Stimulated activated CD4-positive, alpha-beta T cell treated with anti-CD3 and anti-CD28 coated beads, Interleukin-15, amount 100 ng/mL, for 1 hour (primary cell): ENCODE measurements around the gene CDH15.
A peak's percentile ranks its signal among the peaks of the same experiment; 100 is the strongest.
"Not testable (repeated sequence)": the region's sequence is repeated elsewhere in the genome, so short reads cannot be mapped to it uniquely, and the experiment has no call there.

Source experiments
- DNase-seq, 2 donors: peaks; one replicate each; pipeline ENCODE4 v3.0.0-alpha.2; 2020; ENCODE audit warnings: low read depth in 1 of 2, low spot score in 1 of 2

The CDH15 gene

DNA sequence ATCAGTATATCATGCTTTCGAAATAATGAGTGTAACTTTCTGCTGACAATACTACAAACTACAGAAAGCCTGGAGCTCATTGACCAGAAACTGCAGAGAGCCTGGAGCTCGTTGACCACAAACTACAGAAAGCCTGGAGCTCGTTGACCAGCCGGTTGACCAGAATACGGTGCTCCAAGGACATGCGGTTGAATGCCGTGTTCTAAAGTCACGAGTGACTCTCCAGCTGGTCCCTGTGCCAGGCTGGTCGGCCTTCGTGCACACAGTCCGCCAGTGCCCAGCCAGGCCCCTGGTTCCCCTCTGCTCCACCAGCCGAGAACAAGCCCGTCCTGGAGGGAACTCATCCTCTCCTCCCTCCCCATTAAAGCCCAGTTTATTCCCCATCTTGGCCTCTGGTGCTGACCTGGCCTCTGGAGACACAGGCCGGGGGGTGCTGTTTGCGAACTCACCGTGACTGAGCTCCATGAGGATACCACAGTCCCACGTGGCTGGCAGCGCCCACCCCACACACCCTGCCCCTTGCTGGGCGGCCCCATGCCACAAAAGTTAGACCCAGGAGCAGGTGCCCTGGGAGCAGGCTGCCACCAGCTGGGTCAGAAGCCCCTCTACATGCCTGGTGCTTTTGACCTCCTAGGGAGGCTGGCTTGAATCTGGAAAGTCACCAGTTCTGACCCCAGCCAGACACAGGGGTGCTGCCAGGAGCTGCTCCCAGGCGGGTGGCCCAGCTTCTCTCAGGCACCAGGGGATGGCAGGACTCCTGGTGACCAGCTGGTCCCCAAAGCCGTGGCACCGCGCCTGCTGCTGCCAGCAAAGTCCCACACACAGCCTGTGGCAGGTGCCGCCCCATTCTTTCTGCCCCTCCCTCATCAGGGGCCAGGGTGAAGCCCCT, 15.5 kb upstream of the CDH15 start:
- DNase-seq, result no peak

- DNase-seq, result no peak
These were observed 14.6 kb upstream of the CDH15 start for GRCh38 chr16:89156740-89157645.

- no peak for DNase-seq
These were observed 13.8 kb upstream of the CDH15 start for GRCh38 chr16:89157778-89158177.

GRCh38 chr16:89159066-89159849, 12.3 kb upstream of the CDH15 start:
- no peak for DNase-seq

- no peak for DNase-seq
These were observed 11.6 kb upstream of the CDH15 start for GRCh38 chr16:89159850-89160354.

DNA sequence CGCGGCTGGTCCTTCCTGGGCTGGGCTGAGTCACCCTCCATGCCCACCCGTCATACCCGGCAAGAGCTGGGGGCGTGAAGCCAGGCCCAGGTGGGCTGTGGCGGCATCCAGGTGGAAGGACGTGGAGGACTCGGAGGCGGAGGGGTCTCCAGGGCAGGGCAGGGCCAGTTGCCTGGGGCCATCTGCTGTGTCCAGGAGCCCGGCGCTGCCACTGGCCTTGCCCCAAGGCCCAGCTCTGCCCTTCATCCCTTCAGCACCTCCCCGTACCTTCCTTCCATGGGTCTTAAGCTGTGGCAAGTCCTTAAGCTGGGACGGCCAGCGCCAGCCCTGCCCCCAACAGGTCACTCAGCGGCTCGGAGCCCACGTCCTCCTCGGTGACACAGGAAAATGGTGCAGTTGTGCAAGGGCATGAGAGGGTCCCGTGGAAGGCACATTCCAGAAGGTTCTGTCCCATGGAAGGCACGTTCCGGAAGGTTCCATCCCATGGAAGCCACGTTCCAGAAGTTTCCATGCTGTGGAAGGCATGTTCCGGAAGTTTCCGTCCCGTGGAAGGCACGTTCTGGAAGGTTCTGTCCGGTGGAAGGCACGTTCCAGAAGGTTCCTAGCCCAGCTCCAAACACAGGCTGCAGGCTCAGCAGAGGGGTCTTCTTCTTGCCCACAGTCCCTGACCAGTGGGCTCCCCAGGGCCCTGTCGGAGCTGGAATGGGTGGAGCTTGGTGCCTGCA, 10.4 kb upstream of the CDH15 start:
- no peak for DNase-seq

GRCh38 chr16:89161763-89162713, 9.5 kb upstream of the CDH15 start:
- DNase-seq, result no peak

DNA sequence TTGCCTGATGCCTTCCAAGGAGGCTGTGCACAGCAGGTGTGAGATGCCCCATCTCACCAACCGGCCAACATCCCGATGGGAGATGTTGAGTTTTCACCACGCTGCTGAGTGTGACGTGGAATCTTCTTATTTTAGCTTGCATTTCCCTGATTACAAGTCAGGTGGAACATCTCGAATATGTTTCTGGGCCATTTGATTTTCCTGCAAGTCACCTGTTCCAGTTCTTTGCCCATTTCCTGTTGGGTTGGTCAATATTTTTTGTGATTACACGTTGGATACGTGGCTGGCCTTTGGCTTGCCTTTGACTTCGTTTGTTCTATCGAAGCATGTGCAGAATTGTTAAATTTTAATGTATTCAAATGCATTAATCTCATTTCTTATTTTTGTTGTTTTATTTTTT, 8.3 kb upstream of the CDH15 start:
- DNase-seq, result no peak

DNA sequence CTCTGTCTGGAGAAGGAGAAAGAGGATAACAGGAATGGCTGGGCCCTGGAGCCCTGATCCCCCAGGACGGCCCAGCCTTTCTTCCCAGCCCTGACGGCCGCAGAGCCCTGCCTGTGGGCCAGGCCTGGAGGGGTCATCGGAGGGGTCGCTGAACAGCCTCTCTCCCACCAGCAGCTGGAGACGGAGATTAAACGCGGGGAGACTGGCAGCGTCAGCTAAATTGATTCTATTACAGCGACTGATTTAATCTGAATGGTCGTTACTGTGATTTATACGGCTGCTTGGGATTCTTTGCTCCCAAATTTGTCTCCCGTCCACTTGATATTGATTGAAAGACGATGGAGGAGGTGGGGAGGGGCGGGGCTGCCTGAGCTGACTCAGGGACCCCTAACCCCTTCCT, 7.1 kb upstream of the CDH15 start:
- no peak for DNase-seq

- DNase-seq, result no peak
These were observed 6.5 kb upstream of the CDH15 start for GRCh38 chr16:89164847-89165680.

- DNase-seq, result not testable (repeated sequence)
These were observed 5.9 kb upstream of the CDH15 start for GRCh38 chr16:89165681-89165979.

DNA sequence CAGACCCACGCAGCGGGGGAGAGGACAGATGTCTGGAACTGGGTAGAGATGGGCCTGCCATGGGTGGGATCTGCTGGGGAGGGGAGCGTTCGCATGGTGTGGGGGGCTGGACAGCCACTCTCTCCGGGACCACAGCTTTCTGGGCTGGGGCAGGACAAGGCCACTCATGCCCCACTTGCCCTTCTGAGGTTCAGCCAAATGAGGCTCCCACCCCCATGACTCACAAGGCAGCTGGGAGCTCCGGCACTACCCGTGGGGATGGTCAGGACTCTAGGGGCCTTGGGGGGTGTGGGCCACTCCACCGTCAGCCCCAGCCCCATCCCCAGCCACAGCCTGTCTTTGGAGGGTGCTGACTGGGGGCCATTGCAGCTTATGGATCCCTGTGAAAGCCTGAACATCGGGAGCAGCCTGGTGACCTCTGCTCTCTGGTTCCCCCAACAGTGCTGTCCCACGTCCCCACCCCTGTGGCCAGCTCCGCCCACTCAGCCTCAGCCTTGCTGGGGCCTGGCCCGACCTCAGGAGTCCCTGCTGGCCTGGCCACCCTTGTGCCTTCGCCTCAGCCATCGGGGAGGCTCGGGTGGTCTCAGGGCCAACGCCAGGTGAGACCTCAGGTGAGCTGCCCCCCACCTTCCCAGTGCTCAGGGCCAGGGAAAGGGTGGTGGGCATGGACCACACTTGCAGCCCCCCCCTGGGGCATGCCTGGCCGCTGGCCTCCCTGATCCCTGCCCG, 4.7 kb upstream of the CDH15 start:
- no peak for DNase-seq

DNA sequence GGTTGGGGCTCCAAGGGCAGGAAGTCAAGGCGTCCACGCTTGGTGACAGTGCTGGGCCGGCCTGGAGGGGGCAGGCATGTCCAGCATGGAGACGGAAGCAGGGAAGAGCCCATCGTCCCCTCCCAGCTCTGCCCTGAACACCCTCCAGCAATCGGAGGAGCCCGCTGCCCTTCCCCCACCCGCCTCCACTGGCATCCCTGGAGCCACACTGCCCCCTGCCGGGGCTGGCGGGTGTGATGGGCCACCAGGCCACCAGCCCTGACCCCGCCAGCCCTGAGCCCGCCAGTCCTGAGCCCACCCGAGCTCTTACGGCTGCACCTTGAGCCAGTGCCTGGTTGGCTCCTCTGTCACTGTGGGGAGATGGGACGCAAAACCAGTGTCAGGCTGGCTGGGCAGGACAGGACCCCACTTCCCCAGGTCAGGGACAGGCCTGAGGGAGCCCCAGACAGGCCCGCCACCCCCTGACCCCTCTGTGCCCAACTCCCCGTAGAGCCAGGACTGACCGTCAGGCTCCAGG, 4.1 kb upstream of the CDH15 start:
- peak; percentile 72 to 87 for DNase-seq

GRCh38 chr16:89168381-89169189, 3.0 kb upstream of the CDH15 start:
- DNase-seq, result no peak

GRCh38 chr16:89169778-89170177, 1.8 kb upstream of the CDH15 start:
- DNase-seq, result no peak

DNA sequence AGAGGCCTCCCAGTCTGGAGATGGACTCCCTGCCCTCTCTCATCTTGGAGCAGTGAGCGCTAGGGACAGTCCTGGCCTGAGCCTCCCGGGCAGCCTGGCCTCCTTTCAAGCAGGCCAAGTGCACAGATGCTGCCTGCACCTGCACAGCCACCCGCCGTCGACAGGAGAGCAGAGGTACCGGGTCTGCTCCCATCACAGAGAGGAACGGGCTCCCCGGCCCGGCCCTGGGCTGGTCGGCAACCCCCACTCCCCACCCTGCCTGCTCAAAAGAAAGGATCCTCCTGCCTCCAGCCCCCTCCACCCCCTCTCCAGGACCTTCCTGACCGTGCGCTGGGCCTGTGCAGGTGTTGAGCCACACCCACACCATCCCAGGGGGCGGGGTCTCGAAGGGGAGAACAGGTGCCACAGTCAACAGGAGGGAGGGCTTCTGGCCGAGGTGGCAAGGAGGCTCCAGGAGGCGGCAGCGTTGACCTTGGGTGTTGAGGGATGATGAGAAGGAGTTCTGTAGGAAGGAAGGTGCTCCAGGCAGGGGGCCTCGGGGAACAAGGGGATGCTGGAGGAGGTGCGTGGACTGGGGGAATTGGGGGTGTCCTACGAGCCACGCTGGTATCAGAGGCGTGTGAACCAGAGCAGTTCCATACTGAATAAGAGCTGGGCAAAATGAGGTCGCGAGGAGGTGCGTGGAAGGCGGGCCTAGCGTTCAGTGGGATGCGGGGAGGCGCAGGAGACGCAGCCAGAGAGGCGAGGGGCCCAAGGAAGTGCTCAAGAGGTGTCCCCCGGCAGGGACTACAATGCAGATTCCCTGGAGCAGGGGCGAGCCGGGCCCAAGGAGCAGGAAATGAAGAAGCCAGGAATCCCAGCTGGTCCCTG, 967 bp upstream of the CDH15 start:
- no peak for DNase-seq
